Prostate gland (tissue), 2 donors: ENCODE results near the gene MBNL1. TPM values are rescaled to one million over a fixed set of nuclear protein-coding genes. Genes with fewer than 3 reads are reported as not detected.

Experiments used
- DNase-seq: peaks from one replicate; pipeline ENCODE4 v3.0.0-alpha.2; 2019; ENCODE audit warnings: low spot score
- H3K27ac ChIP-seq, 2 donors: fragments of 200-600 bp; sonication (generic); 2 replicates each; pipeline ENCODE4 v1.5.1; 2017 to 2019
- H3K27me3 ChIP-seq: fragments of 200-600 bp; sonication (generic); replicated peaks from 2 replicates; pipeline ENCODE4 v1.5.1; 2019; ENCODE audit not compliant: insufficient read depth
- H3K36me3 ChIP-seq, 2 donors: fragments of 200-600 bp; sonication (generic); 1 replicate in 1 of 2; 2 replicates in 1 of 2; pipeline versions ENCODE4 v1.5.1 to v1.8.1; 2017 to 2019
- H3K4me1 ChIP-seq: fragments of 200-600 bp; sonication (generic); replicated peaks from 2 replicates; pipeline ENCODE4 v1.5.1; 2019
- H3K4me3 ChIP-seq, 2 donors: fragments of 200-600 bp; sonication (generic); 2 replicates each; pipeline ENCODE4 v1.5.1; 2017 to 2019
- H3K9me3 ChIP-seq: fragments of 200-600 bp; sonication (generic); 2 replicates; pipeline ENCODE4 v1.5.1; 2017
- CTCF ChIP-seq, 4 experiments: fragments of 200-600 bp in 2 of 4; fragments of 450-650 bp in 2 of 4; sonication (generic) in 2 of 4; IDR thresholded peaks; 1 replicate in 3 of 4; 2 replicates in 1 of 4; pipeline ENCODE4 v1.5.1; 2016 to 2019; ENCODE audit warnings: antibody characterized with exemption in 4 of 4, mild to moderate bottlenecking in 2 of 4, moderate library complexity in 2 of 4
- POLR2A ChIP-seq: fragments of 450-650 bp; IDR thresholded peaks from one replicate; pipeline ENCODE4 v1.6.1; 2016; ENCODE audit warnings: antibody characterized with exemption, mild to moderate bottlenecking
- POLR2AphosphoS5 ChIP-seq: sonication (generic); formaldehyde crosslinking; IDR thresholded peaks from one replicate; pipeline ENCODE4 v1.6.1; 2017; ENCODE audit warnings: antibody characterized with exemption
- WGBS: methylation state at CpG from one replicate; pipeline ENCODE4 v1.1.5; 2018; 5-methylcytosine and 5-hydroxymethylcytosine counted together
- intact Hi-C: fragments of 100-400 bp; cut with DNase I; formaldehyde crosslinking; loops from one replicate; pipeline ENCODE4 v1.14.2; 2022
- total RNA-seq, 2 donors: library from RNA; depleted of rRNA; stranded (reverse); fragments of >200 nt; gene quantifications; one replicate each; pipeline ENCODE4 v1.1.0, GENCODE V29; 2016

MBNL1 gene
- total RNA-seq, 2 donors from 2014 or later, result 131 to 226 TPM

GRCh38 chr3:152241142-152242017 lies 27.3 kb upstream of the MBNL1 start:
- intact Hi-C loops, result no loop called here
- Histone ChIP-seq H3K27me3 (no peaks in the 10 kb centered on the region), H3K4me1 (no peaks in the 10 kb centered on the region), H3K27ac (no peak overlapping the region), H3K36me3 (no peaks in the 10 kb centered on the region), H3K4me3 (no peak overlapping the region), H3K9me3 (no peaks in the 10 kb centered on the region)
- DNase-seq, result no peak
- TF ChIP-seq CTCF (IDR thresholded peaks at IDR 0.05), result no peak
- WGBS, result 73% methylated on average over 2 of the region's 2 CpGs

GRCh38 chr3:152243301-152243711 lies 25.4 kb upstream of the MBNL1 start:
- no peaks in the 10 kb centered on the region for H3K36me3 ChIP-seq
- H3K9me3 ChIP-seq, result no peaks in the 10 kb centered on the region
- no peak for TF ChIP-seq POLR2AphosphoS5
- TF ChIP-seq CTCF (IDR thresholded peaks at IDR 0.05), result no peak
- TF ChIP-seq POLR2A, result no peak
- H3K4me1 ChIP-seq, result no peaks in the 10 kb centered on the region
- intact Hi-C loops, result no loop called here
- H3K4me3 ChIP-seq, result no peak overlapping the region
- H3K27ac ChIP-seq, result no peak overlapping the region
- WGBS, result 88% methylated on average over 1 of the region's 1 CpG
- DNase-seq, result no peak
- no peaks in the 10 kb centered on the region for H3K27me3 ChIP-seq

- H3K27ac ChIP-seq, result no peak overlapping the region
- H3K36me3 ChIP-seq, result no peaks in the 10 kb centered on the region
- H3K9me3 ChIP-seq, result no peaks in the 10 kb centered on the region
- H3K27me3 ChIP-seq, result no peaks in the 10 kb centered on the region
- DNase-seq, result no peak
- no peaks in the 10 kb centered on the region for H3K4me1 ChIP-seq
- TF ChIP-seq CTCF (IDR thresholded peaks at IDR 0.05) (no peak), POLR2A (no peak)
- no peak overlapping the region for H3K4me3 ChIP-seq
- WGBS, result 89% methylated on average over 10 of the region's 10 CpGs
- intact Hi-C loops, result no loop called here
Observed at GRCh38 chr3:152243721-152244516, 24.8 kb upstream of the MBNL1 start.

- DNase-seq, result no peak
- Histone ChIP-seq H3K9me3 (no peaks in the 10 kb centered on the region), H3K27ac (no peak overlapping the region), H3K4me3 (no peak overlapping the region), H3K27me3 (no peaks in the 10 kb centered on the region), H3K4me1 (no peaks in the 10 kb centered on the region), H3K36me3 (no peaks in the 10 kb centered on the region)
- WGBS, result 31% methylated on average over 2 of the region's 2 CpGs
- no peak for TF ChIP-seq POLR2AphosphoS5
- intact Hi-C loops, result no loop called here
Observed at GRCh38 chr3:152244517-152244888, 24.2 kb upstream of the MBNL1 start.

GRCh38 chr3:152245498-152246170 lies 23.1 kb upstream of the MBNL1 start:
- H3K4me1 ChIP-seq, result no peaks in the 10 kb centered on the region
- H3K9me3 ChIP-seq, result no peaks in the 10 kb centered on the region
- no peak overlapping the region for H3K27ac ChIP-seq
- WGBS, result 89% methylated on average over 3 of the region's 3 CpGs
- H3K4me3 ChIP-seq, result no peak overlapping the region
- intact Hi-C loops, result no loop called here
- H3K27me3 ChIP-seq, result no peaks in the 10 kb centered on the region
- TF ChIP-seq CTCF (IDR thresholded peaks at IDR 0.05), result no peak
- TF ChIP-seq POLR2AphosphoS5, result no peak
- TF ChIP-seq POLR2A, result no peak
- no peak for DNase-seq
- no peaks in the 10 kb centered on the region for H3K36me3 ChIP-seq
